Activated CD4-positive, alpha-beta T cell treated with anti-CD3 and anti-CD28 coated beads, Interleukin-2, amount 50 U/mL, for 16 hours (primary cell): ENCODE results near the gene WNT7B.
A peak's percentile ranks its signal among the peaks of the same experiment; 100 is the strongest.
"Not testable (repeated sequence)": the region's sequence is repeated elsewhere in the genome, so short reads cannot be mapped to it uniquely, and the experiment has no call there.

Experiments
- DNase-seq: peaks from one replicate; pipeline ENCODE4 v3.0.0-alpha.2; 2020

The WNT7B gene

DNA sequence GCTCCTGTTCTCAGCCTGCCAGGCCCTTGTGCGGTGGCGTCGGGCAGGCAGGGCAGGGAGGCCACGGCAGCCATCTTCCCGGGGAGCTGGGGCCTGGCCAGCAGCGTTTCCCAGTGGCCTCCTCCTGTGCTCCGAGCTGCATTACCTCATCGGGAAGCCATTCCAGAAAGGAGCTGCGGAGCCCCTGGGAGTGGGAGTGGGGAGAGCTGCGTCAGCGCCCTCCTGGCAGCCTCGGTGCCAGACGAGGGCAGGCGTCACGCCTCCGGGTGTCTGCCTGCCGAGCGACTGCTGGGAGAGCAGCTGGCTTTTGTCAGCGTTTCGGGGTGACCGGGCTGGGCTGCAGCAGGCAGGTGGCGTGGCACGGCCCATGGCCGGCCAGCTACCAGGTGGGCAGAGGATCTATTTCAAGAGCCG lies 30.9 kb upstream of the WNT7B start:
- DNase-seq: no peak

DNA sequence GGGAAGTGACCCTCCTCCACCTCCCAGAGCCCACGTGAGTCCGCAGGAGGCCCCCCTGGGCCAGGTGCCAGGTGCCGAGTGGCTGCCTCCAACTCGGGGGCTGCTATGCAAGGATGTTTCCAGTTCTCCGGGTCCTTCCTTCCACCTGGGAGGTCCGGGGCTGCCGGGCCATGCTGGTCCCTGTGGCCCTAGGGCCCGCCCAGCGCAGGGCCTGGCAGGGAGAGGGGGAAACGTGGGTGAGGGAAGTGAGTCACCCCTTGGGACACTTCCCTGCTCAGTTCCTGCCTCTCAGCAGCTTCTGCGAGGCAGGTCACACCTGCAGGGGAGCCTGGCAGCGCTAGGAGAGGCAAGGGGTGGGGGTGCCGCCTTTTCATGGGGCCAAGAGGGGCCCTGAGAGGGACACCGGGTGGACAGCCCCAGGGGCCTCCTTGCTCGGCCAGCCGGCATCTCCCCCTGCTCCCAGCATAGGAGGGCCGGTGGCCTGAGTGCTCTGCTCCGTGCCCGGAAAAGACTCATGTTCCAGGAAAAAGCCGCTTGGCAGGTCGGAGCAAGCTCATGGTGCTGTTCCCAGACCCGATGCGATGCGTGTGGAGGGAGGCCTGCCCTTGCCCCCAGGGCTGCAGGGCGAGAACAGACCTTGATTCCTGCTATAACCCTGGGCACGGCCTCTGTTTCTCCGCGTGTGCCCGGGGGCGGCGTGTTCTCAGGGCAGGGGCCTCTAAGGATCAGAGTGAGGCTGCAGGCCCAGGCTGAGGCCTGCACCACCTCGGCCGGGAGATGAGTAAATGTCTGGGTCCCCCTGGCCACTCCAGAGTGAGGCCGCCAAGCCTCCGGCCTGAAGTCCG lies 30.3 kb upstream of the WNT7B start:
- DNase-seq: no peak

DNA sequence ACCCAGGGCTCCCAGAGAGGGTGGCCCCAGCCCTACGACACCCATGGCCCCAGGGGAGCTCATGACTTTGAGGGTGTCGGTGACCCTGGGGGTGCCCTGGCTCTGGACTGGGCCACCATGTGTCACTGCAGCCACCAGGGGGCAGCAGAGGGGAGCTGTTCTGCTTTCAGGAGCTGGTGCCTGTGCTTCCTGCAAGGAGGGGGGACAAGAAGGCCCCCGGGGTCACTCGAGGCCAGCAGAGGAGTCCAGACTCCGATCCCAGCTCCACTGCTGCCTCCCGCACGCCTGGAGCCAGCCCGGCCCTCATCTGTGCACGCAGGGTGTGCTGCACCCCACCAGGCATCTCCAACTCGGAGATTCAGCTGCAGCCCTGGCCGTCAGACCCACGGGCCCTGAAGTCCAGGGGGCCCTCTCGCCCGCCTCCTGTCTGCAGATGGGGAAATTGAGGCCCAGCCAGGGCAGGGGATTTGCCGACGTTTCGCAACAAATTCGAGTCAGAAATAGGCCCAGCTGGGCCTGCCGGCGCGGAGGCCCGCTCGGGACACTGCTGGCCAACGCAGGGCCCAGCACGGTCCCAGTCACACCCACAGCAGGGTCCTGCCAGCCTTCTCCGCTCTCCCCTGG lies 29.5 kb upstream of the WNT7B start:
- DNase-seq: peak; percentile 86

DNA sequence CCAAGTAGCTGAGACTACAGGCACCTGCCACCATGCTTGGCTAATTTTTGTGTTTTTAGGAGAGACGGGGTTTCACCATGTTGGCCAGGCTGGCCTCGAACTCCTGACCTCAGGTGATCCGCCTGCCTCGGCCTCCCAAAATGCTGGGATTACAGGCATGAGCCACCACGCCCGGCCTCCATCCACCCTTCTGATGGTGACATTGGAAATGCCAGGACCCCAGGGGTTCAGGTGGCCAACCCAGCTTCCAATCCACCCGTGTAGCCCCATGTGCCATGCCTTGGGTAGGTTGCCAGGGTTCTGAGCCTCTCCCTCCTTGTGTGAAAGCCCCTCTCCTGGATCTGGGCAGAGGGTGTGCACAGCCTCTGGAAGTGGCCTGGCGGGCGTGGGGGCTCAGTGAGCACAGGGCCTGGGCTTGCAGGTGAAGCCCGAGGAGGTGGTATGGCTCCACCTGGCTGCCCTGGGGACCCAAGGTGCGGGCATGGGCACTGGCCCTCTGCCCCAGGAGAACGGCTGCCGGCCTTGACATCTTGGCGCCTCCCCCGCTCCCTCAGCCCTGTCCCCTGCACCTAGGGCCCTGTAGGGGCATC lies 28.2 kb upstream of the WNT7B start:
- not testable (repeated sequence) for DNase-seq

DNA sequence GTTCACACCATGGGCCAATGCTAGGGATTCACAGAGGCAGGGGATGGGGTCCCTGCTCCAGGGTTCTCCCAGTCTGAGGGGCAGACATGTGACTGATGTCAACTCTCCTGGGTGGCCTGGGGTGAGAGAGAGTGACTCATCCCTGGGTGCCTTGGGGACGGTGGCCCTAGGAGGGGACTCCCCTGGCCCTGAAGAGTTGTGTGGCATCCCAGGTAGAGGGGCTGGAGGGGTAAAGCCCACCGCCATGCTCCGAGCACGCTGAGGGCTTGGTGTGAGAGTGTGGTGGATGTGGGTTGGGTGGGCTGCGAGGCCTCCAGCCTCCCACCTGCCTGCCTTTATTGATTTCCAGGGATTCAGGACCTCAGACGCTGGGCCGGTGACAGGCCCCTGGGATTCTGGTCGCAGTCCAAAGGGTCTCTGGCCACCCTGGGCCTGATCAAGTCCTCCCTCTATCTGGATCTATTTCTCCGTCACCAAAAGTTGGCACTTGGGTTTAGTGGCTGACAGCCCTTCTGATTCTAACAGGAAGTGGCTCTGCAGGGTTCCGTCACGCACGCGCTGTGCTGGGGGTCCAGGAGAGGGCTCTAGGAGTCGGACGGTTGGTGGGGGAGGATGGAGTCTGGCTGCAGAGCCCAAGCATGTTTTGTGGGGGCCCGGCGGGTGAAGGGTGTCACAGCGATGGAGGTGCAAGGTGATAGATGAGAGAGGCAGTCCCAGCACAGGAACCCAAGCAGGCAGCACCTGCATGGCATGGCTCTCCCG lies 27.3 kb upstream of the WNT7B start:
- DNase-seq: no peak

DNA sequence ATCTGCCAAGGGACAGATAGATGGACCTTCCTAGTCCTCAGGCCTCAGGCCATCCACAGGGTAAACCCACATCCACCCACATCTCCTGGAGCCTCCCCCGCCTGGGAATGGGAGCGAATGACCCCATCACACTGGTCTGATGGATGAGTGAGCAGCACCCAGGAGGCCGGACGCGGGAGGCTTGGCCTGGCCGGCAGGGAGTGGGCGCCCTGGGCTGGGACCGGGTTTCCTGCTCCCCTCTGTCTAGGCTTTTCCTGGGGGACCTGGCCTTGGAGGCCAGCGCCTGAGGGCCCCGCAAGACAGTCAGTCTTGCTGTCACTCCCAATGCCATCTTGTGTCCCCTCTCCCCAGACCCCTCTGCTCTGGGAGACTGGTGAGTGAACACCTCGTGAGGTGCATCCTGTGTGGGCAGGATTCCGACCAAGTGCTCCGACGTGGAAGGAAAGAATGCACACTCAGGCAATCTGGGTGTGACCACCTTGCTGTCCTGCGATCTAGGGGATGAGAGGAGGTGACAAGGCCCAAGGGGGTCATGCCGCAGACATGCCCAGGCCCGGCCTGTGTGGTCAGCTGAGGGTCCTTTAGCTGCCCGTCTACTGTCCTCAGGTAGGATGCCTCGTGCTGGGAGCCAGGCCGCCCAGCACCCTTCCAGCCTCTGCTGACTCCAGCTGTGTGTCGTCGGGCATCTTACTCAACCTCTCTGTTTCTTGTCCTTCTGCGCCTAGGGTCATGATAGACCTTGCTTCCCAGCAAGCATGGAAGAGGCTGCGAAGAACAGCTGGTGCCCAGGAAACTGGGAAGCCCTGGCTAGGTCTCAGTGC lies 26.5 kb upstream of the WNT7B start:
- no peak for DNase-seq

DNA sequence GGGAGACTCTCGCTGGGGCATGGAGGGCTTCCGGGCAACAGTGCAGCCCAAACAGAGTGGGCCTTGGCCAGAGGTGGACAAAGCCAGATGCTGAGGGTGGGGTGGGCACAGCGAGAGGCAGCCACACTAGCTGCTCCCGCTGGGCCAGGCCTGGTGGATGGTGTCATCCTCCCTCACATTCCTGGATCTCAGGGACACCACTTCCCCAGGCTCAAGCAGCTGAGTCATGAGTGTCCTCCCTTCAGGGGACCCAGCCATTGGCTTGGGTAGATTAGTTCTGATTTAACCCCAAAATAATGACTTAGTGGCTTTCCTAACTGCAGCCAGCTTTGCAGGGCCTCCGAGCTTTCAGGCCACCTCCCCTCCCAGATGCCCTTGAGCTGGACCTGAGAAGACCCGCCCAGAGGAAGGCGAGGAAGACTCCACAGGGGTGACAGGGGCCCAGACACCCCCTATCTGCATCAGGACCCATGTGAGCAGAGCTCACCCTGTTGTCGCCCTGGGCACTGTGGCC lies 25.9 kb upstream of the WNT7B start:
- DNase-seq: no peak

DNA sequence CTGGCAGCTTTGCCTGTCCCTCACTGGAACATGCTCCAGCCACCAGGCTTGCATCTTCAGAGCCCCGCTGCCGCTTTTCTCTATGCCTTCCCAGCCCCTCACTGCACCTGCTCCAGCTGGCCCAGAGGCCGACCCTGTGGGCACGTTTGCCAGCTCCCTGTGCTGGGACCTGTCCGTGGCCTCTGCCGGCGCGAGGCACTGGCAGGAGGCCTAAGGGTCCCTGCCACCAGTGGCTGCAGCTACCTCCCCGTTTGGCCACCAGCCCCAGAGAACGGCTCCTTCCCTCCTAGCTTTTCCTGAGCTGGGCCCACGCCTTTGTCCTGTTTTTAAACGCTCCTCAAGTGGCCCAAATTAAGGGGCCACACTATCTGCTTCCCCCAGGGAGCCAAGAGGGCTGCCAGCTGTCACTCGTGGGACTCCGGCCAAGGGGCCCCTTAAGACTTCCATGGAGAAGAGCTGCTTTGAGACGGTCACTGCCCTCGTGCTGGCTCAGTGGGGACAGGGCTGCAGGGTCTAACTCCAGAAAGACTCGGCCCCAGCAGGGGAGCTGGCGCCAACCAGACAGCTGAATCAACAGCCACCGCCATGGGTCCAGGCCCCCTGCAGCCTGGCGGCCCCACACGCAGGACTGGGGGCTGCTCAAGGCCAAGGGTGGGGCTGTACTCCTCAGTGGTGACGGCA lies 24.6 kb upstream of the WNT7B start:
- DNase-seq: no peak

DNA sequence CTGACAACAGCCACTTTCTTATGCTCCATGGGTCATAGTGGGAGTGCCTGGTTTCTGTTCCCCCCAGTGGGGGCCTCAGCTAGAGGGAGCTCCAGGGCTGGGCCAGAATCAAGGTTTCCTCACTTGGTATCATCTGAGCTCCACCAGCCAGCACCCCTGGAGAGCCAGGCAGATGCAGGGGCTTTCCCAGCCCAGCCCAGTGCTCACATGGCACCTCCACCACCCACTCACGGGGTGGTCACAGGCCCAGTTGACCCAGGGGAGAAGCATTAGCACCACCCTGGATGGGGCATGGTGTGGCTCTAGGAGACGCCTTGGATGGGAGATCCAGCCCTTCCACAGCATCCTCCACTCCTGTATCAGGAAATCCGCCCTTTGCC lies 24.1 kb upstream of the WNT7B start:
- no peak for DNase-seq

DNA sequence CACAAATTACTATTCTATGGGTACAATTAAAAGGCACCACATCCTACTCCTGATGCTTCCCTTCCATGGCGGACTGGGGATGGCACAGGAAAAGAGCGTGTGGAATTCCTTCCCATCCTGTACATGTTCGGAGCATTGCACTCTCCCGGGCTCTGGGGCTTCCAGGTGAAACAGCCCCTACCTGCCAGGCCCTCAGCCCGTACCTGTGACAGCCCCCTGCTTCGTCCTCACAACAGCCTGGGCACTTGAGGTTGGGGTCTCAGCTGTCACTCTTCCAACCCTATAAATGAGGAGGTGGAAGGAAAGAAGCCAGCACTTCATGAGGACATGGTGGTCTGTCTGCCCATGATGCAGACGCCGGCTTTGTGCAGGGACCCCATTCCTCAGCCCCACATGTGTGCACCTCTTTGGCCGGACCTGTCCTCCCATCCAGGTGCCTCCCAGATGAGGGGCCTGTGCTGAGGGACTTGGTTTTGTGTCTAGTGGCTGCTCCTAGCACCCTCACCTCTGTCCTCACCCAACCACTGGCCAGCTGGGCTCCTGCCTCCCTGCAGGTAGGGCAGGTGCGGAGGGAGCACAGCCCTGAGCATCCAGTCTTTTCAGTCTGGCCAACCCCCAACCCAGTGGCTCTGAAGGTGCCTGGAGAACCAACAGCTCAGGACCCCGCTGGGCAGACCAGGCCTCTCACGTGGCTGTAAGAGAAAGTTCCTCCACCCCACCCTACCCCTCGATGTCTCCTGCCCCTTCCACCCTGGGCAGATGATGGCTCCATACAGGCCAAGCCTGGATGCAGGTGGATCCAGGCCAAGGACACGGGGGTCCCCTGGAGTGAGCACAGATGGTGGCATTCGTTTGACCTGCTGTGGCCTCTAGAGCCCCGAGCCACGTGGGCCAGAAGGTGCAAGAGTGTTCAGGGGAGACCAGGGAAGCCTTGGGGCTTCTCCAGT lies 23.4 kb upstream of the WNT7B start:
- no peak for DNase-seq

DNA sequence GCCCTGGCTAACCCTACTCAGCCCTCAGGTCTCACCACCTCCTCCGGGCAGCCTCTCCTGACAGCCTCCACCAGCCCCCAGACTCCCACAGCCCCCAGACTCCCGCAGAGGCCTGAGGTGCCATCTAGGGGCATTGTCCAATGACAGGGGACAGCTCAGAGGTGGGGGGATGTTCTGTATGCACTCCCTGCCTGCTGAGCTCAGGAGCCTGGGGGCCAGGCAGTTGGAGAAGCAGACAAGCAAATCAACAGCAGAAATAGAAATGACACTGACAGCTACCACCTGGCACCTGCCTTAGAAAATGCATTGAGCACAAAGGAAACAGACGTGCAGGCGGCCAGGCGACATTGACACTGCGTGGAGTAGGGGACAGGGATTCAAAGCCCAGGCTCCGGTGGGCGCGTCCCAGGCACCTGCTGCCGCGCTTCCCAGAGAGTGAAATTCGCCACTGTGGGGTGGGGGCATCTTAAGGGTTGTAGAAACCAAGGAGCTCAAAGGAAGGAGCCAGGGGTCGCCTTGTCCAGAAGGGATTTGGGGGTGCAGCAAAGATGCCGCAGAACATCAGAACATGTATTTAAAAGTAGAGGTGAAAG lies 22.5 kb upstream of the WNT7B start:
- DNase-seq: no peak

DNA sequence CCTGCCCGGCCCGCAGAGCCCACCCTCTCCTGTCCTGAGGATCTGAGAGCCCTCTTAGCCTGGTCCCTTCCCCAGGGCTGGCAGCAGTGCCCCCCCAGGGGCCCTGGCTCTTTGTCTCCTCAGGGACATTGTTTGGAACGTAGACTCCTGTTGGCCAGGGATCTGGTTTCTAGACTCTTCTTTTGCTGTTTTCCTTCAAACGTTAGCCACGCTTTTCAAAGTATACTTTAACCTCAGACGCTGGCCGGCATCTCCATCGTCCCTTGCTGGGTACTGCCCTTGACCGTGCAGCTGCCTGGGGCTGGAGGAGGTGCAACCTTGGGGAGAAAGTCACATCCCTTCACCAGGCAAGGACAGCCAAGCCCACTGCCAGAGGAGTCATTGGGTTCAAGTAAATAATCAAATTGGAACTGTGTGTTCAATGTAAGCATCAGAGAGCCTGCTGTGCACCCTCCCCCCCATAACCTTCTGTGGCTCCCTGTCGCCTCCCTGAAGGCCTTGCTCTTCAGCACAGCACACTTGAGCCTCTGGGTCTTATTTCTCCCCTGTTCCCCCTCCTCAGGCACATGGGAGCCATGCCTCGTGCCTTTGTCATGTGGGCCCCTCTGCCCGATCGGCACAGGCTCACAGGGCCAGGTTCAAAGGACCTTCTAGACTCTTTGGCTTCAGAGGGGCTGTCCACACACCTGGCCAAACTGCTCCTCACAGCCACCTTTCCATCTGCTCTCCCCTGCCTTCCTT lies 21.8 kb upstream of the WNT7B start:
- no peak for DNase-seq

DNA sequence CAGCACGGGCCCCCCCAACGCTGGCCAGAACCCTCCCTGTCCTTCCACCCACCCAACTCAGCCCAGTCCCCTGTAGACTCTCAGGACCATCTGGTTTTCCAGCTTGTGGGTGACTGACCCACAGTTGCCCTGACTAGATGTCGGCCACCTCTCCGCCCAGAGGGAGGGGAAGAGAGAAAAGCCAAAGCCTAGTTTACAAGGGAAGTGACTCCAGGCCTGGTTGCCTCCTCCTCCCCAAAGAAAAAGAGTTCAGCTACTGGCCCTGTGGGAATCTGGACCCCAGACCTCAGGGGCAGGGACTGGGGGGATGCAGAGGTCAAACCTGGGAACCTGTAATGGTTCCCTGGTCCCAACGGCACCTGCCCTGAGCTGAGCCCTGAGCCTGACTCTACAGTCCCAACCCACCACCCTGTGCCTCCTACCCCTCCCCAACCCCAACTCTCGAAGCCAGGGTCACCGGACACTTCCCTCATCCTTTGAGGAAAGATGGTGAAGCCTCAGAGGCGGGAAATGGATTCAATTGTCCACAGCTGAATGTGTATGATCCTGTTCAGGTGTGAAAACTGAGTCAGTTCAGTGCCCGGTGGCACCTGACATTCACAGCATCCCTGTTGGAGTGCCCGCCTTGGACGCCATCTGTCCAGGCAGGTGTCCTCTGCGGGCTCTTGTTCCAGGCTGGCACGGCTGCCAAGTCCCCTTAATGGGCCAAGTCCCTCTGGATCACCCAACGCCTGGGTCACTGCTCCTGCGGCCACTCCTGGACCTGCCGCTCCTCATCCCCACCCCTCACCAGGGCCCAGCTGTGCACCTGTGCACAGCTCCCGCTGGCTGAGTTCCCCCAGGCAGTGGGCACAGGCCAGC lies 21.0 kb upstream of the WNT7B start:
- DNase-seq: no peak

DNA sequence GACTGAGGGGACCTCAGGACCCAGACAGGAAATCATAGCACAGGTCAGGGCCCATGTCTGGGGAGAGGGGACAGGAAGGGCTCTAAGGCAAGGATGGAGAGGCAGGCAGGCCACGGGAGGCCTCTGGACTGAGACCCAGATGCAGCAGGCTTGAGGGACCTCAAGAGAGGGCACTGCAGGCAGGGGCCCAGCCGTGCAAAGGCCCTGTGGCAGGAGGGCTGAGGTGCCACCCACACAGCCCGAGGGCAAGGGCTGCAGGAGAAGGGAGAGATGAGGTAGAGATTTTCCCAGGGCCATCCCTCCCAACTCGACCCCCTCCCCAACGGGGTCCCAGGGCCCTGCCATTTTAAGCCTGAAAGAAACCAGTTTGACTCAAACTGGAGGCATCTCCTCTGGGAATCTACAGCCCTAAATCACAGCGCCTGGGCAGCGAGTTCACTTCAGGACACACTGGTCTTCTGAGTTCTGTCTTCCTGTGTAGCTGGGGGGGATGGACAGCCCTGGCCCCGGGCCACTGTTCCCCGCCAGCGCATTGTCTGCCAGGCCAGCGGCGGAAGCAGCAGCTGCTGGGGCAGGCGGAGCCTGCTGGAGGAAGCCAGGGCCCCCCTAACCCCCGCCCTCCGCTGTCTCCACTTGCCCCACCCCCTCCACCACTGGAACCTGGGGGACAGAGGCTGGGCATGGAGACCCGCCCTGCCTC lies 20.3 kb upstream of the WNT7B start:
- no peak for DNase-seq

DNA sequence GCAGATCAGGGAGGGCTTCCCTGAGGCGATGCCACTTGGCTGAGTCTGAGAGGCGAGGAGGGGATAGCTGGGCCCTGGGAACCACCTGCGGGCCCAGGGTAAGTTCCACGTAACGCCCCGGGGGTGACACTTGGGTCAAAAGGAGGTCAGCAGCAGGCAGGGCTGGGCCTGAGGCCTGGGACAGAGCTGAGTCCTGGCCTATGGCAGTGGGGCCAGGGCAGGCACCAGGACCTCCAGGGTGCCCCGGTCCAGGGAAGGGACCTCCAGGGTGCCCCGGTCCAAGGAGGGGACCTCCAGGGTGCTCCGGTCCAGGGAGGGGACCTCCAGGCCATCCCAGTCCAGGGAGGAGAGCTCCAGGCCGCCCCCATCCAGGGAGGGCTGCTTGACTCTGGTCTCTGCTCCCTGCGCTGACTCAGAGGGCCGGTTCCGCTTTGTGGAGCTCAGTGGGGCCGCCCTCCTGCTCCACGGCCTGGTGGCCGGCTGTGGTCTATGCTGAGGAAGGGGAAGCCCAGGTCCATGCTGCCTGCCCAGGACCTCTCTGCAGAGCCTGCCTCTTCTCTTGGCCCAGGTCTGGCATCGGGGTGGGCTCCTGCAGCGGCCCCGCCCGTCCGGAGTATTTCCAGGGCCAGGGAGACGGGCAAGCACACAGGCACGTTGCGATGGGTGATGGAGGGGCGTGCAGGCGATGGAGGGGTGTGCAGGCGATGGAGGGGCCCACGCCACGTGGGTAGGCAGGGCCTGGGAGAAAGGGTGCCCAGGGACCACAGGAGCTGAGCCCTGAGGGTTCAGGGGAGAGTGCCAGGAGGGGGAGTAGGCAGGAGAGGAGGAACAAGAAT lies 19.5 kb upstream of the WNT7B start:
- DNase-seq: no peak

DNA sequence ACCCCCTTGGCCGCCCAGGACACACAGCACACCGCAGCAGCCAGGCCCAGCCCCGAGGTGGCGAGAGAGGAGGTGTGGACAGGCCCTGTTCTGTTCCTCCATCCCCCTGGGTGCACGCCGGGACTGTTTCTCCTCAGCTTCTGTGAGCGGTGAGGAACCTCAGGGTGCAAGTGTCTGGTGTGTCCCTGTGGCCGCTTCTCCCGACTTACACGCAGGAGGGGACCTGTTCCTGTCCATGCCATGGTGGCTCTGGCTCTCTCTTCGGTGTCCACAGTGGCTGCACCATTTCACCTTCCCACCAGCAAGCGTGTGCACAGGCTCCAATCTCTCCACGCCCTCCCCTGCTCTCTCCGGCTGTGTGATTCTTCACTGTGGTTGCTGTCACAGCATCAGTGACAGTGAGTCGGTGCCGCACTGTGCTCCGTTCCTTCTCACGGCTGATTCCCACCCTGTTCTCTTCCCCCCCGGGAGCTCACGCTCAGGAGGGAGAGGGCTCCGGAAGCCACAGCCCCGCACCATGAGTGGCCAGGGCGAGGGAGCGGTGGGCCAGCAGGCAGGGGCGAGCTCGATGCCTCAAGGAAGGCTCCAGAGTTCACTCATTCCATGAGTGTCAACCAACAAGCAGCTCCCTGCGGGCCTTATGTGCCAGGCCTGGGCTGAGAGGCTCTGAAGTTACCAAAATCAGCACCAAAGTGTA lies 18.6 kb upstream of the WNT7B start:
- DNase-seq: no peak
